Keratinocyte (primary cell): ENCODE results near the gene SGMS2. TPM values are rescaled to one million over a fixed set of nuclear protein-coding genes. Genes with fewer than 3 reads are reported as not detected.

Experiments
- DNase-seq: peaks from one replicate; pipeline ENCODE4 v3.0.0-alpha.2; 2011; ENCODE audit warnings: low read depth, missing footprints, low spot score
- FAIRE-seq: peaks from 2 replicates; lab custom pipeline; 2011; peaks lifted over from hg19 to GRCh38; lab: Jason Lieb, UNC
- H2AFZ ChIP-seq: 2 replicates; pipeline ENCODE4 v1.6.0; 2012; ENCODE audit warnings: low read length, control low read depth, inconsistent platforms; ENCODE audit not compliant: control insufficient read depth
- H3K27ac ChIP-seq: 2 replicates; pipeline ENCODE4 v1.5.1; 2011; ENCODE audit warnings: low read length; ENCODE audit not compliant: control insufficient read depth, insufficient read depth
- H3K27me3 ChIP-seq: 3 replicates; pipeline ENCODE4 v1.6.0; 2011; ENCODE audit warnings: low read length; ENCODE audit not compliant: control insufficient read depth, insufficient read depth; ENCODE audit errors: extremely low read depth
- H3K36me3 ChIP-seq, 2 experiments: 2 replicates in 1 of 2; 3 replicates in 1 of 2; pipeline ENCODE4 v1.5.1; 2011; ENCODE audit warnings: low read length in 2 of 2, mild to moderate bottlenecking in 1 of 2; ENCODE audit not compliant: control insufficient read depth in 2 of 2, insufficient read depth in 2 of 2; ENCODE audit errors: extremely low read depth in 1 of 2
- H3K4me1 ChIP-seq: 3 replicates; pipeline ENCODE4 v1.5.1; 2011; ENCODE audit warnings: low read length; ENCODE audit not compliant: control insufficient read depth, insufficient read depth; ENCODE audit errors: extremely low read depth
- H3K4me2 ChIP-seq: 3 replicates; pipeline ENCODE4 v1.6.0; 2011; ENCODE audit warnings: low read depth, low read length; ENCODE audit not compliant: control insufficient read depth, insufficient read depth; ENCODE audit errors: extremely low read depth
- H3K4me3 ChIP-seq, 3 experiments: fragments of 200-600 bp in 1 of 3; sonication (generic) in 1 of 3; 2 replicates in 2 of 3; 3 replicates in 1 of 3; pipeline ENCODE4 v1.5.1; 2011 to 2016; ENCODE audit warnings: low read length in 3 of 3, mild to moderate bottlenecking in 3 of 3, control low read depth in 2 of 3, inconsistent platforms in 1 of 3, low read depth in 1 of 3, mixed read lengths in 1 of 3, mixed run types in 1 of 3, moderate library complexity in 1 of 3; ENCODE audit not compliant: control insufficient read depth in 2 of 3, insufficient read depth in 2 of 3; ENCODE audit errors: extremely low read depth in 1 of 3
- H3K79me2 ChIP-seq: 2 replicates; pipeline ENCODE4 v1.6.0; 2012; ENCODE audit warnings: low read length; ENCODE audit not compliant: control insufficient read depth, insufficient read depth
- H3K9ac ChIP-seq: 3 replicates; pipeline ENCODE4 v1.6.0; 2011; ENCODE audit warnings: low read length; ENCODE audit not compliant: control insufficient read depth, insufficient read depth; ENCODE audit errors: extremely low read depth
- H3K9me1 ChIP-seq: 3 replicates; pipeline ENCODE4 v1.6.0; 2011; ENCODE audit warnings: low read length; ENCODE audit not compliant: control insufficient read depth, insufficient read depth; ENCODE audit errors: extremely low read depth
- H3K9me3 ChIP-seq: 2 replicates; pipeline ENCODE4 v1.5.1; 2012; ENCODE audit warnings: low read depth, low read length; ENCODE audit not compliant: control insufficient read depth
- H4K20me1 ChIP-seq: 3 replicates; pipeline ENCODE4 v1.6.0; 2011; ENCODE audit warnings: low read length; ENCODE audit not compliant: control insufficient read depth, insufficient read depth; ENCODE audit errors: extremely low read depth
- CTCF ChIP-seq, 3 experiments: IDR thresholded peaks in 1 of 3; conservative IDR thresholded peaks in 1 of 3; optimal IDR thresholded peaks in 1 of 3; 2 replicates in 2 of 3; 3 replicates in 1 of 3; pipeline versions ENCODE3 to v1.5.1; 2011; ENCODE audit warnings: low read length in 3 of 3, mild to moderate bottlenecking in 3 of 3, moderate library complexity in 2 of 3, control low read depth in 1 of 3, inconsistent platforms in 1 of 3; ENCODE audit not compliant: insufficient read depth in 2 of 3; ENCODE audit errors: extremely low read depth in 1 of 3
- EZH2 ChIP-seq: IDR thresholded peaks from one replicate; pipeline ENCODE4 v1.6.1; 2012; ENCODE audit warnings: inconsistent platforms, mild to moderate bottlenecking, low read length, moderate library complexity
- dilution Hi-C: fragments of 300-500 bp; cut with MboI; formaldehyde crosslinking; loops from one replicate; pipeline ENCODE4 v1.7.0; 2020; ENCODE audit warnings: low sequenced_read_pairs; ENCODE audit not compliant: extremely low pct_ligation_motif_present
- polyA plus RNA-seq, 5 experiments: library from polyadenylated mRNA; depleted of rRNA in 3 of 5; stranded (reverse) in 3 of 5; stranded (forward) in 1 of 5; unstranded in 1 of 5; fragments of >200 nt; gene quantifications; 1 replicate in 1 of 5; 2 replicates in 3 of 5; 3 replicates in 1 of 5; pipeline versions ENCODE4 v1.2.1 to v1.2.3, GENCODE V29; 2011 to 2012; ENCODE audit warnings: missing spikeins in 2 of 5, low read depth in 1 of 5, low replicate concordance in 1 of 5

Gene SGMS2
- polyA plus RNA-seq, 1 donor (not counting 4 experiments of a cell fraction or from before 2014, with no cell fraction given): 38.5 TPM

- no peaks in the 10 kb centered on the region for H3K9me1 ChIP-seq
- no peak overlapping the region for H3K4me3 ChIP-seq
- no peaks in the 10 kb centered on the region for H3K9me3 ChIP-seq
- TF ChIP-seq EZH2 (no peak), CTCF (optimal IDR thresholded peaks at IDR 0.05 in 1 of 3, IDR thresholded peaks at IDR 0.05 in 1 of 3, conservative IDR thresholded peaks at IDR 0.05 in 1 of 3; ENCODE audit: extremely low read depth in 1 of 3, insufficient read depth in 2 of 3, low read length in 3 of 3) (no peak)
- H3K27ac ChIP-seq: no peak overlapping the region
- FAIRE-seq (no peak), DNase-seq (no peak)
- H3K4me2 ChIP-seq: no peak overlapping the region
- no peak overlapping the region for H2AFZ ChIP-seq
- H3K36me3 ChIP-seq: no peaks in the 10 kb centered on the region
- dilution Hi-C loops: no loop called here
- no peak overlapping the region for H3K9ac ChIP-seq
- H4K20me1 ChIP-seq: no peaks in the 10 kb centered on the region
- no peaks in the 10 kb centered on the region for H3K27me3 ChIP-seq
- H3K79me2 ChIP-seq: peaks cover 33% of the 10 kb centered on the region
- H3K4me1 ChIP-seq: peaks cover 3% of the 10 kb centered on the region
Observed at GRCh38 chr4:107845681-107846080, 20.9 kb downstream of the SGMS2 start.

GRCh38 chr4:107850438-107850837 lies 25.7 kb downstream of the SGMS2 start:
- H3K4me1 ChIP-seq: peaks cover 29% of the 10 kb centered on the region
- no peaks in the 10 kb centered on the region for H3K9me1 ChIP-seq
- no peak overlapping the region for H3K4me2 ChIP-seq
- no peak overlapping the region for H2AFZ ChIP-seq
- FAIRE-seq (no peak), DNase-seq (no peak)
- H3K36me3 ChIP-seq: no peaks in the 10 kb centered on the region
- no peak overlapping the region for H3K9ac ChIP-seq
- H3K4me3 ChIP-seq: no peak overlapping the region
- H4K20me1 ChIP-seq: no peaks in the 10 kb centered on the region
- no peak overlapping the region for H3K27ac ChIP-seq
- no peaks in the 10 kb centered on the region for H3K27me3 ChIP-seq
- H3K79me2 ChIP-seq: peaks cover 29% of the 10 kb centered on the region
- no peaks in the 10 kb centered on the region for H3K9me3 ChIP-seq
- dilution Hi-C loops: no loop called here
- no peak for TF ChIP-seq CTCF (optimal IDR thresholded peaks at IDR 0.05 in 1 of 3, IDR thresholded peaks at IDR 0.05 in 1 of 3, conservative IDR thresholded peaks at IDR 0.05 in 1 of 3; ENCODE audit: extremely low read depth in 1 of 3, insufficient read depth in 2 of 3, low read length in 3 of 3)
- no peak for TF ChIP-seq EZH2
